PC-3 (cell line): ENCODE measurements around the gene BCL3.

Experiments
- CTCF ChIP-seq: fragments of 300-600 bp; sonication (generic); conservative IDR thresholded peaks from 2 replicates; pipeline ENCODE4 v1.5.1; 2017; ENCODE audit warnings: antibody characterized with exemption, low read depth, mild to moderate bottlenecking, low read length
- EZH2phosphoT487 ChIP-seq: fragments of 300-600 bp; sonication (generic); IDR thresholded peaks from 2 replicates; pipeline ENCODE4 v1.6.1; 2018; ENCODE audit warnings: mild to moderate bottlenecking, antibody characterized with exemption, low read length, borderline replicate concordance

- no peak for TF ChIP-seq EZH2phosphoT487
- TF ChIP-seq CTCF: peak; percentile 42; the same call in 1 of the 2 replicates
These were observed 29.3 kb downstream of the BCL3 start, which contains the start of gene CBLC for GRCh38 chr19:44777715-44778347.
